ENCODE measurements around the gene UNK. TPM values are rescaled to one million over a fixed set of nuclear protein-coding genes. Genes with fewer than 3 reads are reported as not detected.

UNK gene
- total and polyA plus RNA-seq, 2 of the 13 experiments (the other 11 are each of a cell fraction or from before 2014, with no cell fraction given): 31.6 to 33.0 TPM

GRCh38 chr17:75826561-75827307 lies 42.1 kb downstream of the UNK start (continued):
- TF ChIP-seq ZNF362 (CRISPR knock-in tag; IDR thresholded peaks at IDR 0.05; ENCODE audit: borderline replicate concordance) (no peak), ATM (IDR thresholded peaks at IDR 0.05; ENCODE audit: borderline replicate concordance) (no peak), CEBPZ (IDR thresholded peaks at IDR 0.05; ENCODE audit: low read length) (no peak), RELA (CRISPR knock-in tag; IDR thresholded peaks at IDR 0.05) (no peak), ETV6 (CRISPR knock-in tag; conservative IDR thresholded peaks at IDR 0.05) (no peak), ZNF746 (CRISPR knock-in tag; IDR thresholded peaks at IDR 0.05) (0 out of 2 replicates have a peak, but pooled peaks have one; percentile 12), NR2C2 (CRISPR knock-in tag; IDR thresholded peaks at IDR 0.05; ENCODE audit: borderline replicate concordance) (no peak), LCORL (IDR thresholded peaks at IDR 0.05) (no peak), LCORL (CRISPR knock-in tag; IDR thresholded peaks at IDR 0.05) (peak; percentile 72; the same call in 1 of the 2 replicates), ZHX2 (IDR thresholded peaks at IDR 0.05; ENCODE audit: low read depth) (no peak), ZHX2 (CRISPR knock-in tag; IDR thresholded peaks at IDR 0.05; ENCODE audit: borderline replicate concordance) (no peak), ARHGAP35 (CRISPR knock-in tag; IDR thresholded peaks at IDR 0.05; ENCODE audit: borderline replicate concordance) (no peak), ZMYM4 (CRISPR knock-in tag; IDR thresholded peaks at IDR 0.05) (0 out of 2 replicates have a peak, but pooled peaks have one; percentile 12), ZNF891 (CRISPR knock-in tag; IDR thresholded peaks at IDR 0.05) (peak; percentile 40; the same call in 1 of the 2 replicates), ZNF597 (CRISPR knock-in tag; IDR thresholded peaks at IDR 0.05) (no peak)

All from HepG2 (cell line).